Measurements from ENCODE around the gene BATF.

The BATF gene

DNA sequence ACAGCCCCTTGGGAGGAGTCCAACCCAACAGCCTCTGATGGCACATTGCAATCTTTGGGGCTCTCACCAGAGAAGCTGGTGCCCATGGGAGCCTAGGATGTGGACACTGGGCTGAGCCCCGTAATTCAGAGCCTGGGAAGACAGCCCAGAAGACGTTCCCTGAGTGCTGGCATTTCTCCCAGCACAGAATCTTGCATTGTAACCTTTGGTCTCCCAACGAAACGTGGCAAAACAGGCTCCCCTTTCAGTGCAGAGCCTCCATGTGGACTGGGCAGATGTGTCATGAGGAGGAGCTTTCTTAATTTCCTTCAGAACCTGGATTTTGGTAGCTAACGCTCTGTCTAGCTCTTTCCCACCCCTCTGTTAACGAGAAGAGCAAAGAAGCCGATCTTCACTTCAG lies 26.3 kb downstream of the BATF start:
- peaks cover 25% of the 10 kb centered on the region for H3K36me3 Mint-ChIP-seq
- no peak overlapping the region for H3K4me3 Mint-ChIP-seq
- H3K27me3 Mint-ChIP-seq, result no peaks in the 10 kb centered on the region
- no peak overlapping the region for H3K27ac Mint-ChIP-seq
- H3K4me1 Mint-ChIP-seq, result peaks cover 25% of the 10 kb centered on the region
- CTCF ChIA-PET, result interaction anchor here (0.6 kb wide), 1 partner anchor 15 kb away, joined by 3 read pairs; no protein-coding TSS in a partner anchor
- H3K9me3 Mint-ChIP-seq, result no peaks in the 10 kb centered on the region
- DNase-seq, result no peak

DNA sequence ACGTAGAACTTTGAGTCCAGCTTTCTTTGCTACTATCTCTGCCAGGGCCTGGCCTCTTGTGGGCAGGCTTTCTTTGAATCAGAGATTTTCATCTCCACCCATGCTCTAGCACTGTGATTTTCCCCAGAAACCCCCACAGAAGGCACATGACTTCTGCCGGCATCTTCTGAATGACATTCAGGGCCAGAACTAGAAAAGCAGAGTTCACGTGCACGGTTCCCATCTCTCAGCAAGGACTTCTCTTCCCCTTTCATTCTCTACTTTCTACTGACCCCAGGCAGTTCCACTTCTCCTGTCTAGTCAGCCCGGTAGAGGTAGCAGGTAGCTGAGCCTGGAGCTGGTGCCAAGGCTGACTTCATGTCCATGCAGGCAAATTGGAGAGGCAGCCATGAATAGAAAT lies 26.9 kb downstream of the BATF start:
- Mint-ChIP-seq H3K27ac (peak overlapping the region; percentile 58), H3K9me3 (no peaks in the 10 kb centered on the region), H3K36me3 (peaks cover 25% of the 10 kb centered on the region), H3K4me3 (no peak overlapping the region), H3K27me3 (no peaks in the 10 kb centered on the region), H3K4me1 (peaks cover 21% of the 10 kb centered on the region)
- CTCF ChIA-PET, result interaction anchor here (1.0 kb wide), 1 partner anchor 33 kb away, joined by 4 read pairs; no protein-coding TSS in a partner anchor
- no peak for DNase-seq

DNA sequence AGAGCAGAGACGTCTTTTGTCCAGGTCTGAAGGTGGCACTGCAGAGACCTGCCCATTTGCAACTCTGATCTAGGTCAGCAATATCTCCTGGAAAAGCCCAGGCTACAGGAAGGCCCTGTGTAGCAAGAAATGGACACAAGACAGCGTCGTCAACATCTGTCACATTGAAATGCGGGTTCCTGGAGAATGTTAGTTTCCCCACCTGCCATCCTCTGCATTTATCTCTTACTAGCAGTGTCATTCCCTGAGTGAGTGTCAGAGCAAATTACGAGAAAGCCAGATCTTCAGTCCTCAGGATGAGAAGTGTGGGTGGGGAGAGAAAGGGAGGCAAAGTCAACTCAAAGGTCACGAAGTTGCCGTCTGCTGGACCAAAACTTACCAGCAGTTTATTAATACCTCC lies 28.8 kb downstream of the BATF start:
- H3K27me3 Mint-ChIP-seq, result no peaks in the 10 kb centered on the region
- H3K9me3 Mint-ChIP-seq, result no peaks in the 10 kb centered on the region
- peaks cover 9% of the 10 kb centered on the region for H3K4me1 Mint-ChIP-seq
- peaks cover 18% of the 10 kb centered on the region for H3K36me3 Mint-ChIP-seq
- CTCF ChIA-PET, result interaction anchor here (2.3 kb wide), 1 partner anchor 10 kb away, joined by 13 read pairs; no protein-coding TSS in a partner anchor
- no peak overlapping the region for H3K4me3 Mint-ChIP-seq
- no peak for DNase-seq
- H3K27ac Mint-ChIP-seq, result no peak overlapping the region

DNA sequence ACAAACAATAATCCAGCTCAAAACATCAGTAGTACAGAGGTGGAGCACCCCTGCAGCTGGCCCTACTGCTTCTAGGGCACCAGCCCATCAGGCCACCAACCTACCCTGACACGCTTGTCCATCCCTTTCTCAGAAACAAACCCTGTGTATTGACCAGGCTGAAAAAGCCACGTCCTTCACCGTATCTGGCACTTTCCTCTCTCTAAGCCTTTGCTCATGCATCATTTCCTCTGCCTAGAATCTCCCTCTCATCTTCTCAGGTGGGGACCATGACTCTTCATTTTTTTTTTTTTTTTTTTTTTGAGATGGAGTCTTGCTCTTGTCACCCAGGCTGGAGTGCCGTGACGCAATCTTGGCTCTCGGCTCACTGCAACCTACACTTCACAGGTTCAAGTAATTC lies 30.9 kb downstream of the BATF start:
- peaks cover 8% of the 10 kb centered on the region for H3K36me3 Mint-ChIP-seq
- peaks cover 8% of the 10 kb centered on the region for H3K4me1 Mint-ChIP-seq
- H3K27me3 Mint-ChIP-seq, result no peaks in the 10 kb centered on the region
- H3K9me3 Mint-ChIP-seq, result peaks cover 2% of the 10 kb centered on the region
- CTCF ChIA-PET, result interaction anchor here (1.1 to 2.3 kb wide), 2 partner anchors 8 to 10 kb away, joined by 3 to 13 read pairs; no protein-coding TSS in a partner anchor
- no peak overlapping the region for H3K4me3 Mint-ChIP-seq
- no peak overlapping the region for H3K27ac Mint-ChIP-seq
- no peak for DNase-seq

DNA sequence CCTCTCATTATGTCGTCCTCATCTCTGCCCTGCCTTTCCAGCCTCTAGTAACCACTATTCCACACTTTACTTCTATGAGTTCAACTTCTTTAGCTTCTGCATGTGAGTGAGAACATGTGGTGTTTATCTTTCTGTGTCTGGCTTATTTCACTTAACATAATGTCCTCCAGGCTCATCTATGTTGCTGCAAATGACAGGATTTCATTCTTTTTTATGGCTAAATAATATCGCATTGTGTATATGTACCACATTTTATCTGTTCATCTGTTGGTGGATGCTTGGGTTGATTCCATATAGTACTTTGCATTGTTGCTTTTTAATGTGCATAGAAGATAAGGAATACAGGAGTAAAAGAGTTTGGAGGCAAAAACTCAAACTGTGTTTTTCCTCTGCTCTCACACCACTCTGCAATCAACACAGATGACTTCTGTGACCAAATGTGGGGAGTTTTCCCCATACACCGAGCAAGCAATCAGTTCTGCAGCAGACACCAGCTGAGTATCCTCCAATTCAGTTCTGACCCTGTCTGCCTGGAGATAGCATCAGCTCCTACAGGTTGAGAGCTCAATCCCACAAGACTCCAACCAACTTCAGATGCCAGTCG lies 31.6 kb downstream of the BATF start:
- CTCF ChIA-PET, result interaction anchor here (1.1 kb wide), 1 partner anchor 11 kb away, joined by 3 read pairs; no protein-coding TSS in a partner anchor
- Mint-ChIP-seq H3K4me3 (no peak overlapping the region), H3K27ac (no peak overlapping the region), H3K27me3 (no peaks in the 10 kb centered on the region), H3K4me1 (peaks cover 8% of the 10 kb centered on the region), H3K36me3 (peaks cover 6% of the 10 kb centered on the region), H3K9me3 (peaks cover 2% of the 10 kb centered on the region)
- no peak for DNase-seq

DNA sequence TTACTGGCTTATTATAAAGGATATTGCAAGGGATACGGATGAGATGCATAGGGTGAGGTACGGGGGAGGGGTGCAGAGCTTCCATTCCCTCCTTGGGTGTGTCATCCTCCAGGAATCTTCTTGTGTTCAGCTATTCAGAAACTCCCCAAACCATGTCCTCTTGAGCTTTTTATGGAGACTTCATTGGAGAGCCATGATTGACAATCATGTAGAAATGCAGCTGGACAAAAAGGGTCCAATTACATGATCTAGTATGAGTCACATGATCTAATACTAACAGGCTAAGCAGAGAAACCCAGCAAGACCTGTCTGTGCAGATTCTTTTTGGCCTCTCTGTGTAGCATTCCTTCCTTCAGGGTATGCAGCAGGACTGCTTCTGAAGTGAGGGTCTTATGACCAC lies 32.2 kb downstream of the BATF start:
- Mint-ChIP-seq H3K4me1 (peaks cover 8% of the 10 kb centered on the region), H3K27ac (no peak overlapping the region)

DNA sequence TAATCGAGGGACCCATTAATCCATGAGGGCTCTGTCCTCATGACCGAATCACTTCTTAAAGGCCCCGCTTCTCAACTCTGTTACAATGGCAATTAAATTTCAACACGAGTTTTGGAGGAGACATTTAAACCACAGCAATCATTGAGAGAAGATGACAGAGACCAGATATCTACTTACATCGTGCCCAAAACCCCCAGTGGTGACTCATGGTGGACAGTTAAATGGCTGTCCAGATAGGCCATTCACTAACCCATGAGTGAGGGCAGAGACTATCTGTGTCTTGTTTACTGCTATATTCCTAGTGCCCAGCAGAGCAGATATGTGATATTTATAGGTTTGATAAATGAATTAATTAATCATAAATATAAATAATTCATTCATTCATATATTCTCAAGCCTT lies 36.2 kb downstream of the BATF start:
- Mint-ChIP-seq H3K36me3 (peaks cover 3% of the 10 kb centered on the region), H3K9me3 (peaks cover 2% of the 10 kb centered on the region), H3K4me3 (no peak overlapping the region), H3K4me1 (peaks cover 34% of the 10 kb centered on the region), H3K27me3 (no peaks in the 10 kb centered on the region), H3K27ac (no peak overlapping the region)
- CTCF ChIA-PET, result interaction anchor here (1.0 to 2.0 kb wide), 2 partner anchors 8 to 28 kb away, joined by 3 to 6 read pairs; no protein-coding TSS in a partner anchor
- no peak for DNase-seq

More for the DNA sequence above, 32.2 kb downstream of the BATF start:
- Mint-ChIP-seq H3K4me3 (no peak overlapping the region), H3K9me3 (peaks cover 2% of the 10 kb centered on the region), H3K36me3 (peaks cover 3% of the 10 kb centered on the region), H3K27me3 (no peaks in the 10 kb centered on the region)
- DNase-seq, result no peak
- CTCF ChIA-PET, result no interaction called here

DNA sequence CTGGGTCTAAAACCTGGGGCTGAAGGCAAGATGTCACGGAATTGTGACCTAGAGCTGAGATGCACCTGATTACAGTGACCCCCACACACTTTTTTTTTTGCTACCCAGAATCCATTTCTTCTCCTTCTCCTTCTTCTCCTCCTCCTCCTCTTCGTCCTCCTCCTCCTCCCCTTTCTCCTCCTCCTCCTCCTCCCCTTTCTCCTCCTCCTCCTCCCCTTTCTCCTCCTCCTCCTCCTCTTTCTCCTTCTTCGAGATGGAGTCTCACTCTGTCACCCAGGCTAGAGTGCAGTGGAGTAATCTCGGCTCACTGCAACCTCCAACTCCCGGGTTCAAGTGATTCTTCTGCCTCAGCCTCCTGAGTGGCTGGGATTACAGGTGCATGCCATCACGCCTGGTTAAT lies 36.8 kb downstream of the BATF start:
- no peak for DNase-seq
- peaks cover 3% of the 10 kb centered on the region for H3K36me3 Mint-ChIP-seq
- H3K4me3 Mint-ChIP-seq, result no peak overlapping the region
- CTCF ChIA-PET, result interaction anchor here (0.6 to 6.5 kb wide), 7 partner anchors 17 to 250 kb away, joined by 3 to 161 read pairs (median 30); partner anchors contain the start of gene BATF
- peaks cover 34% of the 10 kb centered on the region for H3K4me1 Mint-ChIP-seq
- no peaks in the 10 kb centered on the region for H3K27me3 Mint-ChIP-seq
- peaks cover 2% of the 10 kb centered on the region for H3K9me3 Mint-ChIP-seq
- peak overlapping the region; percentile 56 for H3K27ac Mint-ChIP-seq

DNA sequence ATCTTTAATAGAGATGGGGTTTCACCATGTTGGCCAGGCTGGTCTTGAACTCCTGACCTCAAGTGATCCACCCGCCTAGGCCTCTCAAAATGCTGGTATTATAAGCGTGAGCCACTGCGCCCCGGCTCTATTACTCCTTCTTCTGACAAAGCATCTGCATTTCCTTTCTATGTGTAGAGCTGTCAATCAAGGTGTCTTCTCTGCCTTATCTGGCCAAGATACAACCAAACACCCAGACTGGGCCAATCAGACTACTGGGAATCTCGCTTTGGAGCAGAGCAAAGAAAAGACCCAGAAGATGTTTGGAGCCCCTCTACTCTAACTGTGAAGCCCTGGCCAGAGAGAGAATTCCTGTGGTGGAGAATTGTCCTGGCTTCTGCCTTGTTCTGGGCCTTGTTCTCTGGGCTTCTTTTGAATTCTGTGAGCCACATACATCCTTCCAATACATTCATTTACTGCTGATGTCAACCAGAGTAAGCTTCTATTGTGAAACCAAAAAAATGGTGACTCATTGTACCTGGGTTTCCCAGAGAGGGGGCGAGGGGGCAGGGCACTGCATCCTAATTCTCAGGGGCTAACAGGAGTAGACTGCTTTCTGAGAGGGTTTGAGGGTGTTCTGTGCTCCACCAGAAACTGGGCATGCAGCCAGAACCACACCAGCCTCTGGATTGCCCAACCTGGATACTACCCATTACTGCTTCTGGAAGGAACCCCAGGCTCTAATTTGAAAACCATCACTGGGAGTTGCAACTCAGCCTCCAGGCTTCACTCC lies 37.4 kb downstream of the BATF start:
- Mint-ChIP-seq H3K4me3 (no peak overlapping the region), H3K27me3 (no peaks in the 10 kb centered on the region), H3K4me1 (peaks cover 38% of the 10 kb centered on the region), H3K36me3 (peaks cover 3% of the 10 kb centered on the region), H3K9me3 (peaks cover 2% of the 10 kb centered on the region), H3K27ac (peak overlapping the region; percentile 56)
- peak; percentile 46 for DNase-seq
- CTCF ChIA-PET, result interaction anchor here (0.6 to 6.5 kb wide), 13 partner anchors 10 to 250 kb away, joined by 3 to 161 read pairs (median 4); partner anchors contain the start of gene BATF

DNA sequence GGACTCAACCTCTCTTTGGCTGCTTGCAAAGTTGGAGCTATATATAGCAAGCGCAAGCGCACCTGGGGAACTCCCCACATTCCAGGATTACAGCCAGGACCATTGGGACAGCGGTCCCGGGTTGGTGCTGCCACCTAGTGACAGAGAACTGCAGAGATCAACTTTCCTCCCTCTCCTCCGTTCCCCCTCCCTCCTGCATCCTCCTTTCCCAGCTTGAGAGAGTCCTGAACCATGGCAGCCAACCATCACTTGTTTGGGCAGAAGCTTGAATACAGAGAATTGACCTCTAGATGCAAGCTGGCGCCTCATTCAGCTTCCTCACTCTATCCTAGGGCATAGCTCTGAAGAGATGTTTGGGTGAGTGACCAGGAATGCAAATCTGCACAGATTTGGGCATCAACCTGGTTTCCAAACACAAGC lies 38.8 kb downstream of the BATF start:
- H3K4me3 Mint-ChIP-seq, result no peak overlapping the region
- H3K4me1 Mint-ChIP-seq, result peaks cover 52% of the 10 kb centered on the region
- H3K36me3 Mint-ChIP-seq, result peaks cover 3% of the 10 kb centered on the region
- no peak overlapping the region for H3K27ac Mint-ChIP-seq
- peak; percentile 56 for DNase-seq
- CTCF ChIA-PET, result interaction anchor here (0.6 to 6.5 kb wide), 27 partner anchors 9 to 257 kb away, joined by 3 to 161 read pairs (median 5); partner anchors contain the start of gene BATF
- peaks cover 2% of the 10 kb centered on the region for H3K9me3 Mint-ChIP-seq
- H3K27me3 Mint-ChIP-seq, result no peaks in the 10 kb centered on the region

DNA sequence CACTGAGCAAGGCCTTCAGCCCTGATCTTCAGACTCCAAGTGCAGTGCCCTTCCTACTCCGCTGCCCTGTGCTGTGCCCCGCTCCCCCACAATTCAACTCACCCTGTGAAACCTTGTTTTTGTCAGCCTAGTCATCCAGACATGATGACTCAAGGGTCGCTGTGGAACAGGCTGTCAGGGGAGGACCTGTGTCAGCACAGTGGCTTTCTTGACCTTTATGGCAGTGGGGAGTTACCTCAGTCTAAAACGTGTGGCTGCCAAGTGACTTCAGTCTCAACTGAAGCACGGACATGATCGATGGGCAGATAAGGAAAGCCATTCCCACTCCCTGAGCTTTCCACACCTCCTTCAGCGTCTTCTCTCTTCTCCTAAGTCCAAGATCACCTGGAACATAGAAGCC lies 39.8 kb downstream of the BATF start:
- H3K27me3 Mint-ChIP-seq, result no peaks in the 10 kb centered on the region
- CTCF ChIA-PET, result interaction anchor here (0.8 to 6.5 kb wide), 13 partner anchors 8 to 253 kb away, joined by 3 to 161 read pairs (median 13); partner anchors contain the start of gene BATF
- H3K27ac Mint-ChIP-seq, result no peak overlapping the region
- H3K36me3 Mint-ChIP-seq, result no peaks in the 10 kb centered on the region
- DNase-seq, result no peak
- H3K4me3 Mint-ChIP-seq, result no peak overlapping the region
- no peaks in the 10 kb centered on the region for H3K9me3 Mint-ChIP-seq
- peaks cover 62% of the 10 kb centered on the region for H3K4me1 Mint-ChIP-seq

DNA sequence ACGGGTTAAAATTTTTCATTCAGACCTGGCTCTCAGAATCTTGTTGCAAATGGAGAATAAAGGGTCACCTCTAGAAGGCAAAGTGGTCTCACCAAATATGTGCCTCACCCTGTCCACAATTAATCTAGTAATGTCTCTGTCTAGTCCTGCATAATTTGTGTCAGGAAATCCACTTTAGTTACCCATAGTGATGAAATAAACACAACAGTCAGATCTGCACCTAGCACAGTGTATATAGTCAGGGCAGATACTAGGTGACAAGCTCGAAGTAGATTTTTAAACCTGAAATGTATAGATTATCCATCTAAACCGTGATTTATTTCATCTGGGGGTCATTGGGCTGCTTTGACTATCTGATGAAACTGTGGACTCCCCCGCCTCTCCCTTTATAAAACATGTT lies 40.2 kb downstream of the BATF start:
- H3K4me1 Mint-ChIP-seq, result peaks cover 63% of the 10 kb centered on the region
- no peaks in the 10 kb centered on the region for H3K27me3 Mint-ChIP-seq
- H3K27ac Mint-ChIP-seq, result no peak overlapping the region
- DNase-seq, result no peak
- H3K9me3 Mint-ChIP-seq, result no peaks in the 10 kb centered on the region
- CTCF ChIA-PET, result interaction anchor here (1.1 to 6.5 kb wide), 7 partner anchors 10 to 253 kb away, joined by 3 to 161 read pairs (median 30); partner anchors contain the start of gene BATF
- no peak overlapping the region for H3K4me3 Mint-ChIP-seq
- H3K36me3 Mint-ChIP-seq, result no peaks in the 10 kb centered on the region

DNA sequence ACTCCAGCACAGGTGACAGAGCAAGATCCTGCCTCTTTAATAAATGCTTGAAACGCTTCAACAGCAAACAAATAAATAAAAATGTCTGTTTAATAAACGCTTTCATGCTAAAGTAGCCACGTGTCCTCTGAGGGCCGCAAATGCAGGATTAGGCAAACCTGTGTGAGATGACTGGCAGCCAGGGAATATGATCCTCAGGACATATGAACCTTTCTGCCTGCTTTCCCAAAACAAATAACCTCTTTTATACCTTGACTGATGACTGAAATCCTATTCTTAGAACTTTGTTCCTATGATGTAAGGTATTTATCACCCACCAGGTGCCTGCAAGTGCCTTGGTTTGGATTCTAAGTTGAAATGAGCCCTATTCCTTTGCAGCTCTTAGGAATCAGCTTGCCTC lies 41.7 kb downstream of the BATF start:
- no peak overlapping the region for H3K27ac Mint-ChIP-seq
- CTCF ChIA-PET, result interaction anchor here (0.8 to 6.5 kb wide), 5 partner anchors 13 to 207 kb away, joined by 3 to 161 read pairs (median 3); partner anchors contain the start of gene BATF
- no peak for DNase-seq
- no peaks in the 10 kb centered on the region for H3K36me3 Mint-ChIP-seq
- no peaks in the 10 kb centered on the region for H3K27me3 Mint-ChIP-seq
- H3K9me3 Mint-ChIP-seq, result no peaks in the 10 kb centered on the region
- H3K4me3 Mint-ChIP-seq, result no peak overlapping the region
- H3K4me1 Mint-ChIP-seq, result peaks cover 73% of the 10 kb centered on the region

DNA sequence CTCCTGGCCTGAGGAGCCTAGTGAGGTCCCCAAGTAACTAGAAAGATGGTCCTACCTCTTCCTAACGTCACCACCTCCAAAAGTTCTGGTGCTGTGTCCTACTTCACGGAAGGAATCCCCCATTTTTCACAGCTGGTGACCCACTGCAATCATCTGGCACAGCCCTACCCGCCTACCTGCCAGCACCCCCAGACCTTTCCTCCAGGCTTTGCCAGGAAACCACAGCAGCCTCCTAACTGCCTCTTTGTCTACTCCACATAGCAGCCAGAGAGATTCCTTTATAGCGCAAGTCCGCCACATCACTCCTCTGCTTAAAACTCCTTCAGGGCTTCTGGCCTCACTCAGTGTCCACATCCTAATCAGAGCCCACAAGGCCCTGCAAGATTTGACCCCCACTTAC lies 42.8 kb downstream of the BATF start:
- Mint-ChIP-seq H3K9me3 (no peaks in the 10 kb centered on the region), H3K4me3 (no peak overlapping the region), H3K4me1 (peaks cover 70% of the 10 kb centered on the region), H3K27me3 (no peaks in the 10 kb centered on the region), H3K36me3 (no peaks in the 10 kb centered on the region), H3K27ac (peak overlapping the region; percentile 50)
- DNase-seq, result no peak
- CTCF ChIA-PET, result interaction anchor here (6.5 kb wide), 1 partner anchor 46 kb away, joined by 161 read pairs; the partner anchor contains the start of gene BATF

Measured in activated naive CD4-positive, alpha-beta T cell treated with anti-CD3 and anti-CD28 coated beads, Interleukin-2, amount 10 ng/mL, durations not matched to agents 7 days and 5 days (primary cell).